B cell (primary cell): Measurements from ENCODE around the gene DNAJB6. TPM values are rescaled to one million over a fixed set of nuclear protein-coding genes. Genes with fewer than 3 reads are reported as not detected.
A peak's percentile ranks its signal among the peaks of the same experiment; 100 is the strongest.

Experiments
- ATAC-seq: fragments of 200-7000 bp; cut with Tn5 transposase; one replicate; pipeline ENCODE4 v1.10.0; 2021; ENCODE audit warnings: low read depth, mild to moderate bottlenecking, moderate number of reproducible peaks, moderate library complexity
- CTCF ChIA-PET: fragments of 350-600 bp; sonication (Branson Sonifier 250); formaldehyde crosslinking; loops from one replicate; lab custom pipeline; 2021; ENCODE audit warnings: antibody characterized with exemption, inconsistent platforms; lab: Charles Lee
- POLR2A ChIA-PET: fragments of 350-600 bp; sonication (Branson Sonifier 250); formaldehyde crosslinking; loops from one replicate; lab custom pipeline; 2021; ENCODE audit warnings: antibody characterized with exemption; lab: Charles Lee
- DNase-seq: peaks from one replicate; pipeline ENCODE4 v3.0.0; 2013
- H2AFZ ChIP-seq: 2 replicates; pipeline ENCODE4 v1.6.1; 2012; ENCODE audit warnings: mild to moderate bottlenecking, low read depth, low read length; ENCODE audit not compliant: insufficient read depth, poor library complexity, severe bottlenecking
- H3K27ac ChIP-seq, 2 donors: 1 replicate in 1 of 2; 2 replicates in 1 of 2; pipeline ENCODE4 v1.5.1; 2012 to 2013; ENCODE audit warnings: low read length in 2 of 2, mild to moderate bottlenecking in 2 of 2, moderate library complexity in 1 of 2
- H3K27me3 ChIP-seq, 4 experiments: fragments of 200-600 bp in 1 of 4; sonication (generic) in 1 of 4; replicated peaks in 1 of 4; 1 replicate in 2 of 4; 2 replicates in 2 of 4; pipeline versions ENCODE4 v1.6.1 to v1.7.0; 2013 to 2016; ENCODE audit warnings: low read length in 3 of 4, mild to moderate bottlenecking in 2 of 4, mixed read lengths in 1 of 4, moderate library complexity in 1 of 4; ENCODE audit not compliant: insufficient read depth in 4 of 4, control insufficient read depth in 3 of 4; ENCODE audit errors: control extremely low read depth in 1 of 4
- H3K36me3 ChIP-seq, 2 experiments: replicated peaks in 1 of 2; 1 replicate in 1 of 2; 2 replicates in 1 of 2; pipeline versions ENCODE4 v1.6.1 to v1.7.1; 2013; ENCODE audit warnings: low read length in 1 of 2; ENCODE audit not compliant: insufficient read depth in 2 of 2, control insufficient read depth in 1 of 2; ENCODE audit errors: control extremely low read depth in 1 of 2, extremely low read depth in 1 of 2
- H3K4me1 ChIP-seq, 2 donors: fragments of 200-600 bp in 1 of 2; sonication (generic) in 1 of 2; 1 replicate in 1 of 2; 2 replicates in 1 of 2; pipeline versions ENCODE4 v1.5.1 to v1.6.1; 2013 to 2017; ENCODE audit warnings: low read length in 2 of 2; ENCODE audit not compliant: control insufficient read depth in 2 of 2, insufficient read depth in 2 of 2
- H3K4me2 ChIP-seq: replicated peaks from 2 replicates; pipeline ENCODE3; 2012; ENCODE audit warnings: mild to moderate bottlenecking, low read depth, low read length; ENCODE audit not compliant: poor library complexity, severe bottlenecking
- H3K4me3 ChIP-seq, 5 experiments: fragments of 200-600 bp in 1 of 5; sonication (generic) in 1 of 5; 1 replicate in 3 of 5; 2 replicates in 2 of 5; pipeline versions ENCODE4 v1.5.1 to v1.7.0; 2011 to 2016; ENCODE audit warnings: low read length in 4 of 5, mild to moderate bottlenecking in 4 of 5, low read depth in 2 of 5, control low read depth in 1 of 5, moderate library complexity in 1 of 5; ENCODE audit not compliant: insufficient read depth in 1 of 5; ENCODE audit errors: control extremely low read depth in 1 of 5, extremely low read depth in 1 of 5
- H3K79me2 ChIP-seq: fragments of 200-600 bp; sonication (generic); one replicate; pipeline ENCODE4 v1.6.0; 2016; ENCODE audit warnings: low read length; ENCODE audit not compliant: control insufficient read depth, insufficient read depth
- H3K9ac ChIP-seq: fragments of 200-600 bp; sonication (generic); 2 replicates; pipeline ENCODE4 v1.6.1; 2017; ENCODE audit warnings: mild to moderate bottlenecking, low read length, moderate library complexity
- H3K9me3 ChIP-seq, 3 donors: one replicate each; pipeline versions ENCODE4 v1.6.1 to v1.7.1; 2013; ENCODE audit warnings: low read length in 2 of 3; ENCODE audit not compliant: control insufficient read depth in 2 of 3, insufficient read depth in 1 of 3; ENCODE audit errors: control extremely low read depth in 1 of 3
- H4K20me1 ChIP-seq: 2 replicates; pipeline ENCODE4 v1.6.0; 2012; ENCODE audit warnings: mild to moderate bottlenecking, low read length; ENCODE audit not compliant: insufficient read depth, control insufficient read depth, poor library complexity, severe bottlenecking
- H3K27ac Mint-ChIP-seq: one replicate; pipeline ENCODE4 v1.8.0; 2021; ENCODE audit warnings: mixed read lengths
- H3K27me3 Mint-ChIP-seq: one replicate; pipeline ENCODE4 v1.8.0; 2021; ENCODE audit warnings: mixed read lengths
- H3K4me1 Mint-ChIP-seq: one replicate; pipeline ENCODE4 v1.8.0; 2021; ENCODE audit warnings: mixed read lengths
- H3K4me3 Mint-ChIP-seq: one replicate; pipeline ENCODE4 v1.8.0; 2021; ENCODE audit warnings: mixed read lengths
- H3K9me3 Mint-ChIP-seq: one replicate; pipeline ENCODE4 v1.8.0; 2022; ENCODE audit warnings: mixed read lengths; ENCODE audit not compliant: insufficient read depth
- EZH2 ChIP-seq: IDR thresholded peaks from 2 replicates; pipeline ENCODE4 v1.6.1; 2012; ENCODE audit warnings: borderline replicate concordance, low read depth, mild to moderate bottlenecking, moderate library complexity, low read length; ENCODE audit not compliant: insufficient read depth, poor library complexity, severe bottlenecking
- WGBS: methylation state at CpG from one replicate; pipeline ENCODE4 v1.1.5; 2013; ENCODE audit warnings: missing lambda C conversion rate; ENCODE audit not compliant: insufficient coverage; 5-methylcytosine and 5-hydroxymethylcytosine counted together
- intact Hi-C: fragments of 100-400 bp; cut with micrococcal nuclease; formaldehyde crosslinking; loops from one replicate; pipeline ENCODE4 v1.10.0; 2022
- polyA plus RNA-seq: library from polyadenylated mRNA; depleted of rRNA; stranded (reverse); fragments of >200 nt; gene quantifications from 2 replicates; pipeline ENCODE4 v1.2.3, GENCODE V29; 2012
- total RNA-seq, 2 donors: library from RNA; stranded (reverse); fragments of 120-200 nt in 1 of 2; gene quantifications; 1 replicate in 1 of 2; 2 replicates in 1 of 2; pipeline versions ENCODE4 v1.2.3 to v1.2.4, GENCODE V29; 2013 to 2022
- TF ChIP-seq, protein P1 (sequence below): fragments of 200-600 bp; IDR thresholded peaks from one replicate; pipeline ENCODE4 v1.8.0; 2022; ENCODE audit warnings: antibody characterized with exemption, mild to moderate bottlenecking

Gene DNAJB6
- total and polyA plus RNA-seq, 2 donors (not counting 1 experiment from before 2014, with no cell fraction given): 22.4 to 116 TPM

- H3K4me1 ChIP-seq: peaks cover 3 to 17% of the 10 kb centered on the region in 2 donors
- intact Hi-C loops: no loop called here
- peak overlapping the region; percentile 77 for H3K27ac Mint-ChIP-seq
- H3K27me3 ChIP-seq: no peaks in the 10 kb centered on the region
- H4K20me1 ChIP-seq: peaks cover 99% of the 10 kb centered on the region
- WGBS: 93% methylated on average over 10 of the region's 13 CpGs
- peaks cover 43% of the 10 kb centered on the region for H3K4me1 Mint-ChIP-seq
- H3K9me3 ChIP-seq: no peaks in the 10 kb centered on the region
- no peaks in the 10 kb centered on the region for H3K27me3 Mint-ChIP-seq
- no peak for ATAC-seq
- H3K9me3 Mint-ChIP-seq: no peaks in the 10 kb centered on the region
- ChIA-PET POLR2A (no interaction called here), CTCF (interaction anchor here (0.7 kb wide), 2 partner anchors 16 to 24 kb away, joined by 3 read pairs; no protein-coding TSS in a partner anchor)
- peak overlapping the region in 1 of 2 donors; percentile 1 for H3K27ac ChIP-seq
- no peak for DNase-seq
- TF ChIP-seq EZH2: no peak
- TF ChIP-seq, protein P1, sequence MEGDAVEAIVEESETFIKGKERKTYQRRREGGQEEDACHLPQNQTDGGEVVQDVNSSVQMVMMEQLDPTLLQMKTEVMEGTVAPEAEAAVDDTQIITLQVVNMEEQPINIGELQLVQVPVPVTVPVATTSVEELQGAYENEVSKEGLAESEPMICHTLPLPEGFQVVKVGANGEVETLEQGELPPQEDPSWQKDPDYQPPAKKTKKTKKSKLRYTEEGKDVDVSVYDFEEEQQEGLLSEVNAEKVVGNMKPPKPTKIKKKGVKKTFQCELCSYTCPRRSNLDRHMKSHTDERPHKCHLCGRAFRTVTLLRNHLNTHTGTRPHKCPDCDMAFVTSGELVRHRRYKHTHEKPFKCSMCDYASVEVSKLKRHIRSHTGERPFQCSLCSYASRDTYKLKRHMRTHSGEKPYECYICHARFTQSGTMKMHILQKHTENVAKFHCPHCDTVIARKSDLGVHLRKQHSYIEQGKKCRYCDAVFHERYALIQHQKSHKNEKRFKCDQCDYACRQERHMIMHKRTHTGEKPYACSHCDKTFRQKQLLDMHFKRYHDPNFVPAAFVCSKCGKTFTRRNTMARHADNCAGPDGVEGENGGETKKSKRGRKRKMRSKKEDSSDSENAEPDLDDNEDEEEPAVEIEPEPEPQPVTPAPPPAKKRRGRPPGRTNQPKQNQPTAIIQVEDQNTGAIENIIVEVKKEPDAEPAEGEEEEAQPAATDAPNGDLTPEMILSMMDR: no peak
- H3K4me3 Mint-ChIP-seq: no peak overlapping the region
- H3K9ac ChIP-seq: no peak overlapping the region
- H2AFZ ChIP-seq: no peak overlapping the region
- H3K36me3 ChIP-seq: peaks cover 0 to 48% of the 10 kb centered on the region in 2 experiments
- H3K4me2 ChIP-seq: no peak overlapping the region
- H3K4me3 ChIP-seq: no peak overlapping the region
- peaks cover 99% of the 10 kb centered on the region for H3K79me2 ChIP-seq
Observed at GRCh38 chr7:157358041-157358752, 21.4 kb downstream of the DNAJB6 start.

GRCh38 chr7:157358753-157359096 is 21.9 kb downstream of the DNAJB6 start:
- Histone ChIP-seq H3K4me3 (no peak overlapping the region), H3K9ac (no peak overlapping the region), H3K27me3 (no peaks in the 10 kb centered on the region), H3K27ac (no peak overlapping the region), H4K20me1 (peaks cover 99% of the 10 kb centered on the region), H3K4me1 (peaks cover 0 to 13% of the 10 kb centered on the region in 2 donors), H2AFZ (no peak overlapping the region), H3K4me2 (no peak overlapping the region), H3K79me2 (peaks cover 99% of the 10 kb centered on the region), H3K9me3 (no peaks in the 10 kb centered on the region), H3K36me3 (peaks cover 2 to 54% of the 10 kb centered on the region in 2 experiments)
- POLR2A ChIA-PET: no interaction called here
- CTCF ChIA-PET: no interaction called here
- DNase-seq (no peak), ATAC-seq (no peak)
- TF ChIP-seq, protein P1: no peak
- TF ChIP-seq EZH2: no peak
- peaks cover 38% of the 10 kb centered on the region for H3K4me1 Mint-ChIP-seq
- 100% methylated on average over 2 of the region's 4 CpGs for WGBS
- H3K4me3 Mint-ChIP-seq: no peak overlapping the region
- no peaks in the 10 kb centered on the region for H3K27me3 Mint-ChIP-seq
- H3K9me3 Mint-ChIP-seq: no peaks in the 10 kb centered on the region
- H3K27ac Mint-ChIP-seq: no peak overlapping the region
- intact Hi-C loops: no loop called here
